ENCODE data around the gene PUM1.
"Not testable (repeated sequence)": the region's sequence is repeated elsewhere in the genome, so short reads cannot be mapped to it uniquely, and the experiment has no call there.

The PUM1 gene

DNA sequence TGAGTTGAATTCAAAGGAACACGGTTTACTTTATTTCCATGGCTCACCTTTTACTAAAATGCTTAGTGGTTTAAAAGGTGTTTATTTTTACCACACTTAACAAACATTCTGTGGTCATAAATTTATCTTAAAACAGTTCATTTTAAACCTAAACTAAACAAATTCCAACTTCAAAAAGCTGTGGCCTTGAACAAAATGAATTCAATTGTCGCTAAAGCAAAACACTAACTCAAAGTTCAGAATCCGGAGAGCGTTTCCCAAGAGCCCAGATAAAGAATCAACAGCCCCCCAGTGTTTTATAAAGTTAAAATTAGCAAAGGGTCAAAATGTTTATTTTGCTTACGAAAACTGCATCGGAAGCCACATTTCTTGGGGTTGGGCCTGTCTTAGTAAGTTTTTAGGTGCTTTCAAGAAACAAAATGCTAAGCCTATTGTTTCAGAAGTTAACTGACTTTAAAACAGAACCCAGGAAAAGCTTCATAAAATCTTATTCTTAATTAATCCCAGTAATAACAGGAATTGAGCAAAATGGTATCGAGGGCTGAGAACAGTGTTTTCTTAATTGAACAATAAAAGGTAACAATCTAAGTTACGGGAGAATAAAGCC is 1.3 kb downstream of the PUM1 start:
- no peak for DNase-seq

DNA sequence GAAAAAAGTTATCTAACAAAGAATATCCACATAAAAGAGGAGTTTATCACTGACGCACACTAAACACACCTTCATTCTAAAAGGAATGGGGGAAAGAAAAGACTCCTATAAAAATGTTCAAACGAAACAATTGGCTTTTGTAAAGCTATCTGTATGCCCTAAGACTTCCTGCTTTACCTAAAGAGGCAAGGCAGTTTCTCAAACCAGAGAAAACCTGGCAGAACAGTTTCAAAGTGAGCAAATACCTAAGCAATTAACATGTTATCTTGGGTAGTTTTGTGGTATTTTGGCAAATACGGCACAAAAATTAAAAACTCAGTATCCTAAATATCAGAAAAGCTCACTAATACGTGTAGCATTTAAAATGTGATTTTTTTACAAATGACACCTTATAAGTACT is 1.9 kb downstream of the PUM1 start:
- no peak for DNase-seq

DNA sequence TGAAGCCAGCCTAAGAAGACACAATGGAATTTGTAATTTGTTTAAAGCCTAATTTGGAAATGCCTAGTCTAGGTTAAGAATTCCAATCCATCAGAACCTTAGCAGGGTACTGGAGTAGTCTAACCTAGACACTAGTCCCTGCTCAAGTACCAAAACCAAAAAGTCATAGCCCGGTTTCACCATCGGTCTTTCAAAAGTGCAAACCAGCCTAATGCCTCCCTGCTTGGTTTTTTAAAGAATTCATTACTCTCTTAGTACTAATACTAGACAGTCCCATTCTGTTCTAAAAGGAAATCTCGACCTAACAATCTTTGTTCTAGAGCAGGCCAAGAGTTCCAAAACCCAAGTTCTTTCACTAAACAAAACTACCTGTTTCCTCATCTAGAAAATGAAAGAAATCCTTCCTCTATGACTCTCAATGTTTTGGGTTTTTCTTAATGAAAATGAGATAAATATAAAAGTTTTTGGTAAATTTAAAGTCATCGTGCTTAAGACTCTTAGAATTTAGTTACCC is 2.6 kb downstream of the PUM1 start:
- no peak for DNase-seq

DNA sequence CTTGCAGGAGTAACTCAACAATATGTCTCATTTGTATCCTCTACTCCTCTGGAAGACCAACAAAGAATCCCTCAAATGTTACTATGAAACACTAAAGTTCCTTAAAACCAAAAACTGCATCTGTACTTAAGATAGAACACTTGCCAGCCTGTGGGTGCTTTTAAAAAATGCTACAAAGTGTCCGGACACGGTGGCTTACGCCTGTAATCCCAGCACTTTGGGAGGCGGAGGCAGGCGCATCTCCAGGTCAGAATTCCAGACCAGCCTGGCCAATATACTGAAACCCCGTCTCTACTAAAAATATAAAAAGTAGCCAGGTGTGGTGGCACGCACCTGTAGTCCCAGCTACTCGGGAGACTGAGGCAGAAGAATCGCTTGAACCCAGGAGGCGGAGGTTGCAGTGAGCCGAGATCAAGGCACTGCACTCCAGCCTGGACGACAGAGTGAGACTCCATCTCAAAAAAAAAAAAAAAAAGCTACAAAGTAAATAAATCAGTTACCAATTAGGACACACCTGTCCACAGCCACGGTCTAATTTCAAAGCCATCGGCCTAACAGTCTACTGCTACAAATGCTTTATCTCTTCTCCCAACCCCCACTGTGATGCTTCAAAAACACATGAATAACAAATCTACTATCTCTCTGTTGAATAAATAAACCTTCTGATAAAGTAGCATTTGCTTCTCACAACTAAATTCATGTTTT is 3.2 kb downstream of the PUM1 start:
- DNase-seq, result not testable (repeated sequence)

GRCh38 chr1:31058012-31058411 is 7.5 kb downstream of the PUM1 start:
- no peak for DNase-seq

DNA sequence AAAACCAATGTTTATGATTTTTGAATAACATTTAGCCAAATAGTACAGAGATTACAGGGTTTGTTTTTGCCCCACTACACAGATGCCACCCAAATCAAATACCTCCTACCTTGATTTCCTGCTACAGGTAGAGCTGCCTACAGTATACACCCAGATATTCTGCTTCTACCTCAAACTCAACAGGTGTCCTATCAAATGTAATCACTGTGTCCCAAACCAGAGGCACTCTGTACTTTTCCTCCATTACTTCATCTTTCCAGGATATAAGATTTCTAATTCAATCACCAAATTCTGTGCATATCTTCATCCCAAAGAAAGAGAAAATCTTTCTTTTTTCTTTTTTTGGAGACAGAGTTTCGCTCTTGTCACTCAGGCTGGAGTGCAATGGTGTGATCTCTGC is 9.6 kb downstream of the PUM1 start:
- no peak for DNase-seq

- no peak for DNase-seq
Observed at GRCh38 chr1:31055501-31055900, 10.0 kb downstream of the PUM1 start.

GRCh38 chr1:31054958-31055481 is 10.5 kb downstream of the PUM1 start:
- no peak for DNase-seq

GRCh38 chr1:31054349-31054748 is 11.2 kb downstream of the PUM1 start:
- peak; percentile 8 for DNase-seq

DNA sequence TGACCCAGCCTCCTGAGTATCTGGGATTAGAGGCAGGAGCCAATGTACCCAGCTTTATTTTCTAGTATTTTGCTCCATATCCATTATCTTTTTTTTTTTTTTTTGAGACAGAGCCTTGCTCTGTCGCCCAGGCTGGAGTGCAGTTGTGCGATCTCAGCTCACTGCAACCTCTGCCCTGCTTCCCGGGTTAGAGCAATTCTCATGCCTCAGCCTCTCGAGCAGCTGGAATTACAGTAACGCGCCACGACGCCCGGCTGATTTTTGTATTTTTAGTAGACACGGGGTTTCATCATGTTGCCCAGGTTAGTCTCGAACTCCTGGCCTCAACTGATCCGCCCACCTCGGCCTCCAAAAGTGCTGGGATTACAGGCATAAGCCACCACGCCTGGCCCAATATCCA is 12.9 kb downstream of the PUM1 start:
- DNase-seq, result not testable (repeated sequence)

GRCh38 chr1:31051611-31052010 is 13.9 kb downstream of the PUM1 start:
- no peak for DNase-seq

DNA sequence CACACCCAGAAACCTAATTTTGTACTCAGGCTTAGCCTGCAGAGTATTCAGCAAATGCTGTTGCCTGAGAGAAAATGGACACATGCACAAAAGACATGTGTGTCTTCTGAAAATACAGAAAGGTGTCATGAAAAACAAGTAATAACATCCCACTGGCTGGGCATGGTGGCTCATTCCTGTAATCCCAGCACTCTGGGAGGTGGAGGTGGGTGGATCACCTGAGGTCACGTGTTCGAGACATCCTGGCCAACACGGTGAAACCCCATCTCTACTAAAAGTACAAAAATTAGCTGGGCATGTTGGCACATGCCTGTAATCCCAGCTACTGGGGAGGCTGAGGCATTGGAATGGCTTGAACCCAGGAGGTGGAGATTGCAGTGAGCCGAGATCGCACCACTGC is 18.0 kb downstream of the PUM1 start:
- DNase-seq, result not testable (repeated sequence)

DNA sequence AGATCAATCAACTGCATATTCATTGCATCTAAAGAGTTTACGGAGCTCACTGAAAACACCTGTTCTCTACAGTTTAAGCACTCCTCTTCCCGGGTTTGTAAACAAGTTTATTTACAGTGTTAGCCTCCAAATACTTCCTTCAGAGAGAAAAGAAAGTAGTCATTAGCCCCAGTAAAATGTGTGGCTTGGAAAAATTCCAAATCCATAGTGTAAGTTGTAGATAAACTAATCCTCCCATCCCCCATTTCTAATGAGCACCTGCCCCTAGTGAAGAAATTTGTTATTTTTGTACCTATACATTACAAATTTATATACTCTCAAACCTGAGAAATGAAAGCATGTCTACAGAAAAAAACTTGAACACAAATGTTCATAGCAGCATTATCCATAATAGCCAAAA is 21.9 kb downstream of the PUM1 start:
- no peak for DNase-seq

GRCh38 chr1:31042656-31043055 is 22.9 kb downstream of the PUM1 start:
- no peak for DNase-seq

DNA sequence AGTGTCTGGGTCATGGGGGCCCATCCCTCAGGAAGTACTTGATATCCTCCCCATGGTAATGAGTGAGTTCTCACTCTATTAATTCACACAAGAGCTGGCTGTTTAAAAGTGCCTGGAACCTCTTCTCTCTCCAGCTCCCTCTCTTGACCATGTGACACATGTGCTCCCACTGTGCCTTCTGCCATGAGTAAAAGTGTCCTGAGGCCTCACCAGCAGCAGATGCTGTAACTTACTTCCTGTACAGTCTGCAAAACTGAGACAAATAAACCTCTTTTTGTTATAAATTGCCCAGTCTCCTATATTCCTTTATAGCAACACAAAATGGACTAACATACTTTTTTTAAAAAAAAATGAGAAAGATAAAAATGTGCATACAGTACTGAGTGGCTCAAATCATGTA is 24.0 kb downstream of the PUM1 start:
- DNase-seq, result no peak

DNA sequence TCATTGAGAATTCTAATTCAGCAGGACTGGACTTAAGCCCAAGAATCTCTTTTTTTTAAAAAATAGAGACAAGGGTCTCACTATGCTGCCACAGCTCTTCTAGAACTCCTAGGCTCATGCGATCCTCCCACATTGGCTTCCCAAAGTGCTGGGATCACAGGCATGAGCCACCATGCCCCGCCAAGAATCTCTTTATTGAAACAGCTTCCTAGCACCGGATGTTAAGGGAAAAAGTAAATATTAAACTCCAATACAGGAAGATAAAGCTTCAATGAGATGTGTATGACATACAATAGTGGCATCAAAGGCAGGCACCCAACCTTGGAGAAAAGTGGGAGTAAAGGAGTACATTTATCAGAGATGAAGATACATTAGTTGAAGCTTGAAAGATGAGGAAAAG is 25.5 kb downstream of the PUM1 start:
- no peak for DNase-seq

DNA sequence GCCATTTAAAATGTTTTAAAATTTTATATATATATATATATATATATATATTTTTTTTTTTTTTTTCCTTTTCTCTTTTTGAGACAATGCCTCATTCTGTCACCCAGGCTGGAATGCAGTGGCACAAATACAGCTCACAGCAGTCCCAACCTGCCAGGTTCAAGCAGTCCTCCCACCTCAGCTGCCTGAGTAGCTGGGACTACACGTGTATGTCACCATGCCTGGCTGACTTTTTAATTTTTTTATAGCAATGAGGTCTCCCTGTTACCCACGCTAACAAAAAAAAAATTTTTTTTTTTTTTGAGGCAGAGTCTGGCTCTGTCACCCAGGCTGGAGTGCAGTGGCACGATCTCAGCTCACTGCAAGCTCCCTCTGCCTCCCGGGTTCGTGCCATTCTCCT is 26.6 kb downstream of the PUM1 start:
- not testable (repeated sequence) for DNase-seq

GRCh38 chr1:31038360-31038759 is 27.2 kb downstream of the PUM1 start:
- DNase-seq, result no peak

GRCh38 chr1:31036749-31037500 is 28.6 kb downstream of the PUM1 start:
- no peak for DNase-seq

GRCh38 chr1:31033598-31033997 is 31.9 kb downstream of the PUM1 start:
- DNase-seq, result no peak

DNA sequence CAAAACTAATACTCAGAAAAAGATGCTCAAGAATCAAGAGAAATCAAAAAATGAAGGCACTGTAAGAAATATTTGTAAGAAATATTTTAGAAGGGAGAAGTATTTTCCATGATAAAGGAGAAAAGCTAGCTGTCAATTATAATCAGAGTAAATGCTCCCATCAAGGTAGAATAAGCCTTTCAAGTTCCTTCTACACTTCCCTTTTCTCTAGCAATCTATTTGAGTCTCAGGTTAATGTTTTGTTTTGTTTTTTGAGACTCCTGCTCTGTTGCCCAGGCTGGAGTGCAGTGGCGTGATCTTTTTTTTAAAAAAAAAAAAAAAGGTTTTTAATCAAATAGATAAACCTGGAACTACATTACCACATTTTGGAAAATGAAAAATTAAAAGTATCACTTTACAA is 33.3 kb downstream of the PUM1 start:
- no peak for DNase-seq

DNA sequence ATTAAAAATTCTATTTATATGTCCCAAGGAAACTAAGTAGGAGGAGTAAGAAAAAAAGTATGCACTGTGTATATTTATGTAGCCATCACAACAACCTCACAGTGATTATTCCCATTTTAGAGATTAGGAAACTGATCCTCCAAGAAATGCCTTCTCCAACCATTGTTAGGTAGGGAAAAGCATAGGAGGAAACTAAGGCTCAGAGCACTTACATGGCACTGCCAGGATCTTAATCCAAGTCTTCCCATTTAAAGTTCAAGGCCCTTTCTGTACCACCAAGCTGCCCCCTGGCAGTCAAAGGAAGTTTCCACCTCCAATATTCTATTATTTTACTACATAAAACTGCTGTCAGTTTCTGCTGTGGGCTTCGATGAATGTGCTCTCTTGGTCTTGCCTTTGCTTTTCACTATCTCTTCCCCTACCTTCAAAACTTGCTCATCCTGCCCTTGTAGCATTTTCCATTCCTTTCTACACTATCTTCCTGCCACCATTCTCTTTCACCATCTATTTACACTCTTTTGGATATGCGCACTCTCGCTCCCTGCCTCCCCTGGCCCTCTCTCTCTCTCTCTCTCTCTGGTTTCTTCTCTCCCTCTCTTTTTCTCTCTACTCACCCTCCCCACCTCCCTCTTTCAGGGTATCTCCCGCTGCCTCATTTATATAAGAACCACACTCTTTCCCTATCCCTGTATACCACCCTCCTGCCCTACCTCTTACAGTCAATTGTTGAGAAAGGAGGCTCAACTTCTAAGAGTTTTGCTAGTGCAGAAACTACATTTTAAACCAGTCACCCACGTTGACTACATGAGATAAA is 34.0 kb downstream of the PUM1 start:
- no peak for DNase-seq

- no peak for DNase-seq
Observed at GRCh38 chr1:31029026-31029425, 36.5 kb downstream of the PUM1 start.
